ENCODE data around the gene PARD6G. TPM values are rescaled to one million over a fixed set of nuclear protein-coding genes. Genes with fewer than 3 reads are reported as not detected.

PARD6G gene
- total RNA-seq, 1 donor from 2014 or later: 28.3 TPM

- Mint-ChIP-seq H3K4me1 (no peaks in the 10 kb centered on the region), H3K36me3 (ENCODE audit: low read depth) (peaks cover 19% of the 10 kb centered on the region), H3K4me3 (no peak overlapping the region), H3K27ac (ENCODE audit: unreplicated experiment) (no peak overlapping the region), H3K9me3 (no peaks in the 10 kb centered on the region), H3K27me3 (ENCODE audit: low read depth) (no peaks in the 10 kb centered on the region)
- no peak for TF ChIP-seq CTCF (conservative IDR thresholded peaks at IDR 0.05)
- DNase-seq (ENCODE audit: low read depth, low spot score): no peak
Observed at GRCh38 chr18:80136679-80137078, 110.6 kb downstream of the PARD6G start.

GRCh38 chr18:80135136-80135535 is 112.2 kb downstream of the PARD6G start:
- DNase-seq (ENCODE audit: low read depth, low spot score): no peak
- Mint-ChIP-seq H3K27ac (ENCODE audit: unreplicated experiment) (no peak overlapping the region), H3K9me3 (no peaks in the 10 kb centered on the region), H3K4me3 (no peak overlapping the region), H3K27me3 (ENCODE audit: low read depth) (no peaks in the 10 kb centered on the region), H3K4me1 (peaks cover 8% of the 10 kb centered on the region), H3K36me3 (ENCODE audit: low read depth) (peaks cover 19% of the 10 kb centered on the region)
- TF ChIP-seq CTCF (conservative IDR thresholded peaks at IDR 0.05): no peak

GRCh38 chr18:80133124-80133523 is 114.2 kb downstream of the PARD6G start:
- TF ChIP-seq CTCF (conservative IDR thresholded peaks at IDR 0.05): no peak
- no peaks in the 10 kb centered on the region for H3K9me3 Mint-ChIP-seq
- H3K4me3 Mint-ChIP-seq: no peak overlapping the region
- DNase-seq (ENCODE audit: low read depth, low spot score): no peak
- no peaks in the 10 kb centered on the region for H3K27me3 Mint-ChIP-seq (ENCODE audit: low read depth)
- H3K36me3 Mint-ChIP-seq (ENCODE audit: low read depth): peaks cover 19% of the 10 kb centered on the region
- H3K27ac Mint-ChIP-seq (ENCODE audit: unreplicated experiment): no peak overlapping the region
- H3K4me1 Mint-ChIP-seq: peaks cover 16% of the 10 kb centered on the region

- Mint-ChIP-seq H3K36me3 (ENCODE audit: low read depth) (peaks cover 25% of the 10 kb centered on the region), H3K4me1 (peaks cover 18% of the 10 kb centered on the region), H3K27ac (ENCODE audit: unreplicated experiment) (no peak overlapping the region), H3K4me3 (no peak overlapping the region), H3K27me3 (ENCODE audit: low read depth) (no peaks in the 10 kb centered on the region), H3K9me3 (peaks cover 2% of the 10 kb centered on the region)
- DNase-seq (ENCODE audit: low read depth, low spot score): no peak
- no peak for TF ChIP-seq CTCF (conservative IDR thresholded peaks at IDR 0.05)
Observed at GRCh38 chr18:80132180-80132812, 115.0 kb downstream of the PARD6G start.

GRCh38 chr18:80130555-80130954 is 116.8 kb downstream of the PARD6G start:
- peaks cover 32% of the 10 kb centered on the region for H3K36me3 Mint-ChIP-seq (ENCODE audit: low read depth)
- H3K27ac Mint-ChIP-seq (ENCODE audit: unreplicated experiment): no peak overlapping the region
- no peak for TF ChIP-seq CTCF (conservative IDR thresholded peaks at IDR 0.05)
- DNase-seq (ENCODE audit: low read depth, low spot score): no peak
- peaks cover 19% of the 10 kb centered on the region for H3K4me1 Mint-ChIP-seq
- H3K27me3 Mint-ChIP-seq (ENCODE audit: low read depth): no peaks in the 10 kb centered on the region
- H3K9me3 Mint-ChIP-seq: peaks cover 6% of the 10 kb centered on the region
- H3K4me3 Mint-ChIP-seq: no peak overlapping the region
